GM04504 (cell line): ENCODE data around the gene EPHA10.
"Not testable (repeated sequence)": the region's sequence is repeated elsewhere in the genome, so short reads cannot be mapped to it uniquely, and the experiment has no call there.

ENCODE experiments used
- DNase-seq: peaks from one replicate; pipeline ENCODE4 v3.0.0-alpha.2; 2012; ENCODE audit warnings: low read depth

EPHA10 gene

GRCh38 chr1:37716321-37716720, 48.6 kb downstream of the EPHA10 start:
- DNase-seq: no peak

GRCh38 chr1:37714689-37715088, 50.2 kb downstream of the EPHA10 start:
- DNase-seq: no peak

- no peak for DNase-seq
These were observed 50.7 kb downstream of the EPHA10 start for GRCh38 chr1:37714226-37714625.

DNA sequence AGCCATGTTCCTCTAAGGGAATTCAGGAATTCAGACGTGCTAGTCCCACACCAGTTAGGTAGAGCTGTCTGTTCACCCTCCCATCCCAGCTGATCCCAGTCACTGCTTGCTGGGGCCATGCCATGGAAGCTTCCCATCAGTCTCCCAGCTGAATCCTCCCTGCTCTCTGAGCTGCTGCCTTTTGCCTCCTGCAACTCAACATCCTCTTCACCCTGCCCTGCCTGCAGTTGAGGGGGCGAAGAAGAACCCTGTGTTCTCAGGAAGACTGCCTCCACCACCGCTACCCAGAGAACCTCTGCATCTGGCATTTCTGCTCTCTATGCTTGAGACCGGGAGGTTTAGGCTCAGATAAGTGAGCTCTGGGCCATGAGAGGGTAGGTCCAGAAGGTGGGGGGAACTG, 56.4 kb downstream of the EPHA10 start:
- no peak for DNase-seq

GRCh38 chr1:37705399-37705798, 59.5 kb downstream of the EPHA10 start:
- DNase-seq: no peak

DNA sequence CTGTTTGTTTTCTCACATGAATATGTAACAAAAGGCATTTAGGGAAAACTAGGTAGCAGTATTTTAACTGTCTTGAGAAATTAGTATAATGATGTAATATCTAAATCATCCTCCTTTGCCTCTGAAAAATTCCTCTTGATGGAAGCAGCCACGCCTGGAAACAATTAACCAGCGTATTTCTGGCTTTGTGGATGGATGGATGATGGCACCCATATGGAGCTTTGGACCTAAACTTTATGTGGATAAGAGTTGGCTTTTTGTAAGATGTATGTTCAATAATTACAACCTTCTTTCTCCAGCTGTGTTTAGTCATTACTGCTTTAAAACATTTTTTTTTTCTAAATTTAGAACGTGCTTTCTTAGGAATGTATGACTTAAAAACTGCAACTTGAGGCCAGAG, 60.0 kb downstream of the EPHA10 start:
- peak; percentile 81 for DNase-seq

DNA sequence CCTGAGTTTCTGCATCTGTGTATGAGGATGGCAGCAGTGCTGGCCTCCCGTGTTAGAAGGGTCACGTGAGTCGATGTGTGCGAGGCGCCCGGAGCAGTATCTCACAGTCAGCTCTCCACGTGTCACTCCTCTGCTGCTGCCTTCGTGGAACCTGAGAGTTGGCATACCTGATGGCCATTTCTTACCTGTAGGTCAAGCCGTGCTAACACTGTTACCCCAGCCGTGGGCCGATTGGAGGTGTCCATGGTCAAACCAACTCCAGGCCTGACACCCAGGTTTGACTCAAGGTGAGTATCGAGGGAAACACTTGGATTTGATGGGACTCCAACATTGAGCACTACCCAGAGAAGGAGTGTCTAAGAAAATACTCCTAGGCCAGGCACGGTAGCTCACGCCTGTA, 61.9 kb downstream of the EPHA10 start:
- no peak for DNase-seq

GRCh38 chr1:37701051-37701450, 63.9 kb downstream of the EPHA10 start:
- no peak for DNase-seq

GRCh38 chr1:37699147-37699546, 65.8 kb downstream of the EPHA10 start:
- DNase-seq: no peak

GRCh38 chr1:37697737-37698136, 67.2 kb downstream of the EPHA10 start:
- DNase-seq: no peak

- DNase-seq: no peak
These were observed 67.8 kb downstream of the EPHA10 start for GRCh38 chr1:37697090-37697489.

GRCh38 chr1:37692834-37693175, 72.1 kb downstream of the EPHA10 start:
- no peak for DNase-seq

- peak; percentile 96 for DNase-seq
These were observed 72.7 kb downstream of the EPHA10 start, which contains the start of gene CDCA8 for GRCh38 chr1:37692078-37692833. CDCA8 (plus strand) TSS chr1:37692516; CDS start chr1:37692691, 175 bp downstream.

- no peak for DNase-seq
These were observed 73.3 kb downstream of the EPHA10 start for GRCh38 chr1:37691497-37692077.

GRCh38 chr1:37688926-37689325, 76.0 kb downstream of the EPHA10 start:
- DNase-seq: no peak

- DNase-seq: not testable (repeated sequence)
These were observed 77.2 kb downstream of the EPHA10 start for GRCh38 chr1:37687764-37688163.

DNA sequence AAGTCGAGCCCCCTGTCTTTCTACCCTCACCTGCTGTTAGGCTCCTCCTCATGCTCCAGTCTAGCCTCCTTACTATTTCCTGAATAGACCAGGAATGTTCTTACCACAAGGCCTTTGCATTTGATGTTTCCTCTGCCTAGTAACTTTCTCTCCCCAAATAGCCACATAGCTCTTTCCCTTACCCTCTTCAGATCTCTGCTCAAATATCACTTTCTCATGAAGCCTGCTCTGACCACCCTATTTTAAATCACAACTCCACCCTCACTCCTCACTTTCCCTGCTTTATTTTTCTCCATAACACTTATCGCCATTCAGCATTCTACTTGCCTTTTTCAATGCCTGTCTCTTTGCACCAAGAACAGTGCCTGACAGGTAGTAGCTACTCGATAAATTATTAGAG, 79.2 kb downstream of the EPHA10 start:
- no peak for DNase-seq

DNA sequence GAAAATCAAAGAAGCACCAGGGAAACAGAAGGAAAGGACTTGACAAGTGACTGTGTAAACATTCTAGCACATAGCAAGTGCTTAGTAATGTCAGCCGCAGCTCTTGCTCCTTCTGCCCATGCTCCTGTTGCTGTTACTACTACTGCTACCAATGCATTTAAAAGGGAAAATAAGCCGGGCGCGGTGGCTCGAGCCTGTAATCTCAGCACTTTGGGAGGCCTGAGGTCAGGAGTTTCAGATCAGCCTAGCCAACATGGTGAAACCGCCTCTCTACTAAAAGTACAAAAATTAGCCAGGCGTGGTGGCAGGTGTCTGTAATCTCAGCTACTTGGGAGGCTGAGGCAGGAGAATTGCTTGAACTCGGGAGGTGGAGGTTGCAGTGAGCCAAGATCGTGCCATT, 80.7 kb downstream of the EPHA10 start:
- DNase-seq: not testable (repeated sequence)

GRCh38 chr1:37682334-37682987, 82.5 kb downstream of the EPHA10 start:
- DNase-seq: no peak

DNA sequence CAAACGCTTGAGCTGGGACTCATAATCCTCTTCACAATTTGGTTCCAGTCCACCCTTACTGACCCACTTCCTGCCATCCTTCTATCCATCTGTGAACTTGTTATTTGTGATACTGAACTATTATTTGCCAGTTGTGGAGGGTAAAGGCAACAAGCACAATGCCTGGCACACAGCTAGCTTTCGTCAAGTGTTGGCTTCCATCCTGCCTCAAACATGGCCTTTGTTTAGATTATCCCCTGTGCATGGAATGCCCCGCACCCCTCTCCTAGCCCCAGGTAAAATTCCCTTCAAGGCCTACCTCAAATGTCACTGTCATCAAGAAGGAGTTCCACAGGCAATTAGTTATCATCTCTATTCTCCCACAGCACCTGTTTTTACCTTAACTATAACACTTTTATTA, 84.0 kb downstream of the EPHA10 start:
- DNase-seq: no peak

- no peak for DNase-seq
These were observed 87.1 kb downstream of the EPHA10 start for GRCh38 chr1:37677808-37678207.

DNA sequence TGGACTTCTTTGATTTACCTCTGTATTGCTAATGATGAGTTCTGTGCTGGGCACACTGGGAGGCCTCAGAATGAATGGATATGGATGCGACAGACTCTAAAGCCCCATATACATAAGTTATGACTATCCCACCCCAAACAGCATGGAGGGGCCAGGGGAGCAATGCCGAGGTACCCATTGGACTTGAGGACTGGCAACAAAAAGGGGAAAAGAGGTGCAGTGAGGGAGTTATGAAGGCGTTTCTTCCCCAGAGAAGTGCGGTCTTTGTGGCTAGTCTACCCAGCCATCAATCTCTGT, 87.8 kb downstream of the EPHA10 start:
- no peak for DNase-seq

GRCh38 chr1:37676281-37677142, 88.4 kb downstream of the EPHA10 start:
- peak; percentile 44 for DNase-seq
